Breast epithelium (tissue), 4 donors: ENCODE results near the gene IL1RL2. TPM values are rescaled to one million over a fixed set of nuclear protein-coding genes. Genes with fewer than 3 reads are reported as not detected.
A peak's percentile ranks its signal among the peaks of the same experiment; 100 is the strongest.

Experiments
- DNase-seq, 2 donors: peaks; one replicate each; pipeline ENCODE4 v3.0.0-alpha.2; 2019; ENCODE audit warnings: low spot score in 2 of 2
- H3K27ac ChIP-seq, 2 donors: fragments of 200-600 bp; sonication (generic) in 1 of 2; one replicate each; pipeline ENCODE4 v1.5.1; 2016 to 2019; ENCODE audit warnings: mild to moderate bottlenecking in 1 of 2
- H3K27me3 ChIP-seq, 2 donors: fragments of 200-600 bp; sonication (generic) in 1 of 2; one replicate each; pipeline versions ENCODE4 v1.5.1 to v1.6.0; 2017 to 2019; ENCODE audit warnings: control low read depth in 1 of 2, mild to moderate bottlenecking in 1 of 2
- H3K36me3 ChIP-seq: fragments of 200-600 bp; one replicate; pipeline ENCODE4 v1.5.1; 2019
- H3K4me1 ChIP-seq, 2 donors: fragments of 200-600 bp; sonication (generic); one replicate each; pipeline ENCODE4 v1.5.1; 2016 to 2019; ENCODE audit warnings: control low read depth in 1 of 2
- H3K4me3 ChIP-seq, 3 donors: fragments of 200-600 bp; sonication (generic); 1 replicate in 2 of 3; 2 replicates in 1 of 3; pipeline ENCODE4 v1.5.1; 2016 to 2019; ENCODE audit warnings: mild to moderate bottlenecking in 3 of 3, moderate library complexity in 2 of 3
- H3K9me3 ChIP-seq, 2 donors: fragments of 200-600 bp; sonication (generic) in 1 of 2; one replicate each; pipeline ENCODE4 v1.5.1; 2016 to 2019; ENCODE audit warnings: control low read depth in 1 of 2
- POLR2A ChIP-seq: fragments of 450-650 bp; IDR thresholded peaks from one replicate; pipeline ENCODE4 v1.6.1; 2016; ENCODE audit warnings: antibody characterized with exemption, mild to moderate bottlenecking, moderate library complexity
- POLR2AphosphoS5 ChIP-seq, 3 donors: sonication (generic); formaldehyde crosslinking; IDR thresholded peaks; one replicate each; pipeline ENCODE4 v1.6.1; 2017; ENCODE audit warnings: antibody characterized with exemption in 3 of 3
- intact Hi-C: fragments of 100-400 bp; cut with DNase I; formaldehyde crosslinking; loops from one replicate; pipeline ENCODE4 v1.15.1; 2023; ENCODE audit warnings: low total_unique reads
- total RNA-seq, 3 donors: library from RNA; depleted of rRNA; stranded (reverse); fragments of >200 nt; gene quantifications; one replicate each; pipeline ENCODE4 v1.1.0, GENCODE V29; 2016
- TF ChIP-seq, protein P1 (sequence below), 3 donors: fragments of 450-650 bp; IDR thresholded peaks; one replicate each; pipeline ENCODE4 v1.5.1; 2016 to 2017; ENCODE audit warnings: antibody characterized with exemption in 3 of 3, mild to moderate bottlenecking in 3 of 3, moderate library complexity in 3 of 3

IL1RL2 gene
- total RNA-seq, 3 donors from 2014 or later, result 1.9 to 5.9 (median 2.3) TPM

DNA sequence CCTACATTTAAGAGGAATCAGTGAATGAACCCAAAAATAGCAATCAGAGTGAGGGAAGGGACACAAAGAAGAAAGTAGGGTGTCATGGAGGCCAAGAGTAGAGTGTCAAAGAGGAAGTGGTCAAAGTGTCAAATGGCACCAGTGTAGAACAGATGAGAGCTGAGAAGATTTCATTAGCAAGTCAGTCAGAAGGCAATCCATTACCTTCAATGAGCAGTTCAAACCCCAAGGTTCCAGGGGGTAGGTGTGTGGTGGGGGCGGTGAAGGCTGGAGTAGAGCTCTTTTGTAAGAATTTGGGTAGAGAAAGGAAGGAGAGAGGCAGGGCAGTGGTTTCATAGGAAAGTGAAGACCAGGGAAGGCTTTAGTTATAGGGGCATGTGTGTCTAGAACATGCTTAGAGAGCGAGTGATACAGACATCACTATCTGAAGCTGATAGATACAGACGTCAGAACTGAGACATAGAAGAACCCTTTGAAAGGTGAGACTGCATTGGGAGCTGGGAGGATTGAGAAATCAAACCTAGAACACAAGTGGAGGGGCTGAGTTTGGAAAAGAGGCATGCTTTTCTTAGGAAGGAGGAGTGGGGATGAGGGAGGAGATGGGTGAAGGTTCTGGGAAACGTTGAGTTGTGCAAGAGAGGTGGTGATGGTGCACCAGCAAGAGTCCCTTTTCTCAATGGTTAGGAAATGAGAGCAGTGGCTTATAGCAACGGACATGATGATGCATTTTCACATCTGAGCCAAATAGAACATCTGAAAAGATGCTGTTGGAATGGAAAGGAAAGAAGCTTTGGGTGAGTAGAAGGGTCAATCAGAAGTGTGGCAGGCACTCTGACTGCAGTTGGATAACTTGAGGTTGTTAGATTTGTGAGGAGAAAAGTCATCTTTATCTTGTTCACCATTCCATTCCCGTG lies 75.7 kb downstream of the IL1RL2 start:
- intact Hi-C loops, result no loop called here
- Histone ChIP-seq H3K4me1 (no peaks in the 10 kb centered on the region), H3K36me3 (no peaks in the 10 kb centered on the region), H3K4me3 (no peak overlapping the region), H3K27ac (no peak overlapping the region), H3K9me3 (no peaks in the 10 kb centered on the region), H3K27me3 (no peaks in the 10 kb centered on the region)
- DNase-seq, result no peak
- TF ChIP-seq POLR2AphosphoS5 (IDR thresholded peaks at IDR 0.05) (no peak), POLR2A (no peak)
- TF ChIP-seq, protein P1, sequence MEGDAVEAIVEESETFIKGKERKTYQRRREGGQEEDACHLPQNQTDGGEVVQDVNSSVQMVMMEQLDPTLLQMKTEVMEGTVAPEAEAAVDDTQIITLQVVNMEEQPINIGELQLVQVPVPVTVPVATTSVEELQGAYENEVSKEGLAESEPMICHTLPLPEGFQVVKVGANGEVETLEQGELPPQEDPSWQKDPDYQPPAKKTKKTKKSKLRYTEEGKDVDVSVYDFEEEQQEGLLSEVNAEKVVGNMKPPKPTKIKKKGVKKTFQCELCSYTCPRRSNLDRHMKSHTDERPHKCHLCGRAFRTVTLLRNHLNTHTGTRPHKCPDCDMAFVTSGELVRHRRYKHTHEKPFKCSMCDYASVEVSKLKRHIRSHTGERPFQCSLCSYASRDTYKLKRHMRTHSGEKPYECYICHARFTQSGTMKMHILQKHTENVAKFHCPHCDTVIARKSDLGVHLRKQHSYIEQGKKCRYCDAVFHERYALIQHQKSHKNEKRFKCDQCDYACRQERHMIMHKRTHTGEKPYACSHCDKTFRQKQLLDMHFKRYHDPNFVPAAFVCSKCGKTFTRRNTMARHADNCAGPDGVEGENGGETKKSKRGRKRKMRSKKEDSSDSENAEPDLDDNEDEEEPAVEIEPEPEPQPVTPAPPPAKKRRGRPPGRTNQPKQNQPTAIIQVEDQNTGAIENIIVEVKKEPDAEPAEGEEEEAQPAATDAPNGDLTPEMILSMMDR (IDR thresholded peaks at IDR 0.05), result no peak

DNA sequence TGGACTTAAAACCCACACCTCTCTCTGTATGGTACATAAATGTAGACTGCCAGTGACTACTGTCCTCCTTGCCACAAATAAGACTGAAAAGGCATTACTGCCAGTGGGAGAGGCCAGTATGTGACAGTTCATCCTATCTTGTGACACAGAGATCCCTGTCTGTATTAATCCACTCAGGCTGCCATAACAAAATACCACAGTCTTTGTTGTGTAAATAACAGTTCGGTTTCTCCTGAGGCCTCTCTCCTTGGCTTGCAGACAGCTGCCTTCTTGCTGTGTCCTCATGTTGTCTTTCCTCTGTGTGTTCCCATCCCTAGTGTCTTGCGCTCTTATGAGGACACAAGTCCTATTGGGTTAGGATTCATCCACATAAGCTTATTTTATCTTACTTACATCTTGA lies 78.1 kb downstream of the IL1RL2 start:
- no peaks in the 10 kb centered on the region for H3K27me3 ChIP-seq
- H3K36me3 ChIP-seq, result no peaks in the 10 kb centered on the region
- H3K9me3 ChIP-seq, result no peaks in the 10 kb centered on the region
- DNase-seq, result no peak
- intact Hi-C loops, result no loop called here
- no peak overlapping the region for H3K4me3 ChIP-seq
- TF ChIP-seq POLR2AphosphoS5 (IDR thresholded peaks at IDR 0.05), result no peak
- TF ChIP-seq POLR2A, result no peak
- TF ChIP-seq, protein P1 (IDR thresholded peaks at IDR 0.05), result no peak
- H3K4me1 ChIP-seq, result no peaks in the 10 kb centered on the region
- no peak overlapping the region for H3K27ac ChIP-seq

DNA sequence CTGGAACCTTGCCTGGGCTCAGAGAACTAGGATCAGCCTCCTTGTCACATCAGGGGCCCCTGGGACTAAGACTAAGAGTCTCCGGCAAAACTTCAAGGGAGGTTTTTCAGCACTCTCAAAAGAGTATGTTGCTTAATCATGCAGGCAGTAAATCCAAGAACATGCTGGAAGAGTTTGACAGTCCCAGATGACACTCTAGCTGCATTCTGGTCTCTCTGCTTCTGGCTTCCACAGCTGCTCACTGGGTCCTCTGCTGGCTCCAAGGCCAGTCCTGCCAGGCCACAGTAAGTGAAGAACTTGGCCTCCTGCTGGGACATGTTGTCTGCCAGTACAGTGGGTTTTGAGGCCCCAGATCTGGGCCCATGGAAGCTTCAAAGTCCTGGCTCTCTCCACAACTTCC lies 79.4 kb downstream of the IL1RL2 start:
- Histone ChIP-seq H3K27ac (no peak overlapping the region), H3K9me3 (no peaks in the 10 kb centered on the region), H3K27me3 (no peaks in the 10 kb centered on the region), H3K4me1 (no peaks in the 10 kb centered on the region), H3K4me3 (no peak overlapping the region), H3K36me3 (no peaks in the 10 kb centered on the region)
- TF ChIP-seq POLR2A (no peak), POLR2AphosphoS5 (IDR thresholded peaks at IDR 0.05) (no peak)
- TF ChIP-seq, protein P1 (IDR thresholded peaks at IDR 0.05), result no peak
- intact Hi-C loops, result no loop called here
- DNase-seq, result no peak

DNA sequence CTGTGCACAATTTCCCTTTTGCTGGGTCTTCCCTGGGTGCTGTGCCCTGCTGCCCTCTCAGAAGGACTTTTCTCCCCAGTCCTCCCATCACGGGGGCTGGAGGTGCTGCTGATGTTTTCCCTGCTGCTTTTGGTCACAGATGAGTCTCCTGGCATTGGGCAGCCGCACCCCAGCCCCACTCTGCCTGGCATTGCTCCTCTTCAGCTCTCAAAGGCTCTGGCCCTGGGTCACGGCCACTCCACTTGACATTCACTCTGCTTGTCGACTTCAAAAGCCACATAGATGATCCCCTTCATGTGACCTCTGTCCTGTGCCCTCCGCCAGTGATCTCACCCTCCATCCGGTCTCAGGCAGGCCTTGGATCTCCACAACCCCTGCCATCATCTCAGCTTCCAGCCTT lies 81.0 kb downstream of the IL1RL2 start:
- no peaks in the 10 kb centered on the region for H3K36me3 ChIP-seq
- intact Hi-C loops, result no loop called here
- H3K27ac ChIP-seq, result no peak overlapping the region
- DNase-seq, result no peak
- no peaks in the 10 kb centered on the region for H3K27me3 ChIP-seq
- H3K4me3 ChIP-seq, result no peak overlapping the region
- no peak for TF ChIP-seq POLR2A
- TF ChIP-seq, protein P1 (IDR thresholded peaks at IDR 0.05), result no peak
- TF ChIP-seq POLR2AphosphoS5 (IDR thresholded peaks at IDR 0.05), result no peak
- no peaks in the 10 kb centered on the region for H3K4me1 ChIP-seq
- no peaks in the 10 kb centered on the region for H3K9me3 ChIP-seq

DNA sequence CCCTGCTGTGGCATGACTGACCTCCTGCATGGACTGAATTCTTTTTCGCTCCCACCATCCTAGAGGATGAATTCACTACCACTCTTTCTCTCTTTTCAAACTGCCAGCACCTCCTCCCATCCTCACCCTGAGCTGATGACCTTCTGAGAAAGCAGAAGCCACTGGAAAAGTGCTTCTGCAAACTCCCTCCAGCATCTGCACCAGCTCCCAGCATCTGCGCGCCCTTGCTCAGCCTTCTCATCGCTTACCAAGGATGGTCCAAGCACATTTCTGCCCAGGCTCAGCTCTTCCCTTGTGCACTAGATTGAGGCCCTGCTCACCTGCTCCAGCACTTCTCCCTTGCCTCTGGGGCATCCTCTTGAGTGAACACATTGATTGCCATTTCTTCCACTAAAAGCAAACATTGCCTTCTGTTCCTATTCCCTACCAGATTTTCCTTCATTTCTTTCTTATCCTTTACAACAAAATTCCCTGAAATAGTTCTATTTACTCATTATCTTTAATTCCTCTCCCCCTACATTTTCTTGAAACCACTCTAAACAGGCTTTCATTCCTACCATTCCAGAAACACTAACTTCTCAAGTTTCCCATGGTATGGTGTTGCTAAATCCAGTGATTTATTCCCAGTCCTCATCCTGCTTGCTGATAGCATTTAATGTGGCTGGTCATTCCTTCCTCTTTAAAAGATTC lies 81.8 kb downstream of the IL1RL2 start:
- intact Hi-C loops, result no loop called here
- no peaks in the 10 kb centered on the region for H3K27me3 ChIP-seq
- no peaks in the 10 kb centered on the region for H3K4me1 ChIP-seq
- H3K27ac ChIP-seq, result peak overlapping the region in 1 of 2 donors; percentile 43
- no peak for DNase-seq
- TF ChIP-seq POLR2A (no peak), POLR2AphosphoS5 (IDR thresholded peaks at IDR 0.05) (no peak)
- TF ChIP-seq, protein P1 (IDR thresholded peaks at IDR 0.05), result no peak
- no peak overlapping the region for H3K4me3 ChIP-seq
- no peaks in the 10 kb centered on the region for H3K36me3 ChIP-seq
- no peaks in the 10 kb centered on the region for H3K9me3 ChIP-seq
